HG03175 (cell line): ENCODE results near the gene WFDC10A.
"Not testable (repeated sequence)": the region's sequence is repeated elsewhere in the genome, so short reads cannot be mapped to it uniquely, and the experiment has no call there.

Source experiments
- ATAC-seq: cut with Tn5 transposase; IDR thresholded peaks from one replicate; pipeline ENCODE4 v1.9.1; 2021; ENCODE audit warnings: mild to moderate bottlenecking, moderate library complexity; ENCODE audit not compliant: unreplicated experiment

The WFDC10A gene

DNA sequence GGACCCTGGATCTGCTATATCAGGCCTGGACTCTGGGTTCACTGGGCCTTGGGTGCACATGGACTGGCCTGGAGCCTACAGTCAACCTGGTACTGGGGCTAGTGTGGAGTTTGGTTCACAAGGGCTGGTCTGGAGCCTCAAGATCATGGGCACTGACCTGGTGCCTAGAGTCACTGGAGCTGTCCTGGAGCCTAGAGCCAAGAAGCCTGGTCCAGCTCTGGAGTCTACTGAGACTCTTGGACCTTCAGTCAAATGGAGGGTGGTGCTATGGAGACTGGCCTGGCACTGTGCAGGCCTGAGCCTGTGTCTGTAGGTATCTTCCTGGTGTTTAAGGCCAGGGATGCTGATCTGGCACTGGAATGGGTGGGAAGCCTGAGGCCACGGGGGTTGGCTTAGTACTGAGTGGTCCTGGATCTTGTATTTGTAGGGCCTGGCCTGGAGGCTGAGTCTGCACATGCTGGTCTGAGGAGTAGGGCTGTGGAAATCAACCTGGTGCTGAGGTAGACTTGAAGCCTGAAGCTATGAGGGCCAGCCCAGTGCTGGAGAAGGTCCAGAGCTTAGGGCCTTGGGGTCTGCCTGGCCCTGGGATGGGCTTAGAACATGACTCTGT lies 18.0 kb downstream of the WFDC10A start:
- no peak for ATAC-seq

DNA sequence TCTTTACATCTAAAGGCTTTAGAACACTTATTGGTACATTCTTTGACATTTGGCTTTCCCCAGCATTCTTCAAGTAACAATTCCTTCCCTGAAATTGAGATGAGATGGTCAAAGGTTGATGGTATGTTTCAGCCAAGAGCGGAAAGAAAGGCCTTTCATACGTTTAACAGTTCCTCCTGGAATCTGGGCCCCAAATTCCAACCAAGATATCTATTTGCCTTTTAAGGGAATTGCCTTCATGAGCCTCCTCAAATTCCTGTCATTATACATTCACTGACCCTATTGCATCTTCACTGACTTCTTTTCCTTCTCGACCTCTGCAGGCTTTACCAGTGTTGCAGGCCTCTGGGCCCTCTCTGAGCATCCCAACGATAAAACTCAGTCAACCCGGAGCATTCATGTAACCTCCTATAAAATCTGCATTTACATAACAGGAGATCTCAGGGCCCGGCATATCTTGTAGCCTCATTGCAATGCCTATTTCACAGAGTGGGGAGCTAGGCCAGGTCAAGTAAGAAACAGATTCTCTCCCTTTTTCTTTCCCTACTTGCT lies 19.8 kb downstream of the WFDC10A start:
- ATAC-seq, result no peak

DNA sequence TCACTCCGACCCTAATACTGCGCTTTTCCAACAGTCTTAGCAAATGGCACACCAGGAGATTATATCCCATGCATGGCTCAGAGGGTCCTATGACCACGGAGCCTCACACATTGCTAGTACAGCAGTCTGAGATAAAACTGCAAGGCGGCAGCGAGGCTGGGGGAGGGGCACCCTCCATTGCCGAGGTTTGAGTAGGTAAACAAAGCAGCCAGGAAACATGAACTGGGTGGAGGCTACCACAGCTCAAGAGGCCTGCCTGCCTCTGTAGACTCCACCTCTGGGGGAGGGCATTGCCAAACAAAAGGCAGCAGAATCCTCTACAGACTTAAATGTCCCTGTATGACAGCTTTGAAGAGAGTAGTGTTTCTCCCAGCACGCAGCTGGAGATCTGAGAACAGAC lies 22.2 kb downstream of the WFDC10A start:
- ATAC-seq, result not testable (repeated sequence)

DNA sequence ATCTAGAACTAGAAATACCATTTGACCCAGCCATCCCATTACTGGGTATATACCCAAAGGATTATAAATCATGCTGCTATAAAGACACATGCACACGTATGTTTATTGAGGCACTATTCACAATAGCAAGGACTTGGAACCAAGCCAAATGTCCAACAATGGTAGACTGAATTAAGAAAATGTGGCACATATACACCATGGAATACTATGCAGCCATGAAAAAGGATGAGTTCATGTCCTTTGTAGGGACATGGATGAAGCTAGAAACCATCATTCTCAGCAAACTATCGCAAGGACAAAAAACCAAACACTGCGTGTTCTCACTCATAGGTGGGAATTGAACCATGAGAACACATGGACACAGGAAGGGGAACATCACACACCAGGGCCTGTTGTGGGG lies 27.5 kb downstream of the WFDC10A start:
- not testable (repeated sequence) for ATAC-seq

DNA sequence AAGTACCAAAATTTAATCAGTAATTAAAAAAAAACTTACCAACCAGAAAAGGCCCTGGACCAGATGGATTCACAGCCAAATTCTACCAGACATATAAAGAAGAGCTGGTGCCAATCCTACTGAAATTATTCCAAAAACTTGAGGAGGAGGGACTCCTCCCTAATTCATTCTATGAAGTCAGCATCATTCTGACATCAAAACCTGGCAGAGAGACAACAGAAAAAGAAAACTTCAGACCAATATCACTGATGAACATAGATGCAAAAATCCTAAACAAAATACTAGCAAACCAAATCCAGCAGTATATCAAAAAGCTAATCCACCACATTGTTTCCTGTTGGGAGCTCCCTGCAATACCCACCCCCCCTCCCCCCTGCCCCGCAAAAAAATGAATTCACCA lies 40.6 kb downstream of the WFDC10A start, which contains the start of gene WFDC11:
TSS of gene WFDC11 (minus strand) at position 101 of the 400 bp plus-strand sequence. CDS start 19,639 bp downstream, outside the sequence.
- no peak for ATAC-seq

DNA sequence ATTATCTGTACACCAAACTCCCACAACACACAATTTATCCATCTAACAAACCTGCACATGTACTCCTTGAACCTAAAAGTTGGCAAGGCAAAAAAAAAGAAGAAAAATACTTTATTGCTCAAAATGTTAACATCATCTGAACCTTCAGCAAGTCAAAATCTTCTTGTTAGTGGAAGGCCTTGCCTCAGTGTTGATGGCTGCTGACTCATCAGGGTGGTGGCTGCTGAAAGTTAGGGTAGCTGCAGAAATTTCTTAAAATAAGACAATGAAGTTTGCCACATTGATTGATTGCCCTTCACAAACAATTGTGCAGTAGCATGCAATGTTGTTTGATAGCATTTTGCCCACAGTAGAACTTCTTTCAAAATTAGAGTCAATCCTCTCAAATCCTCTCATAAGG lies 43.2 kb downstream of the WFDC10A start:
- ATAC-seq, result no peak

DNA sequence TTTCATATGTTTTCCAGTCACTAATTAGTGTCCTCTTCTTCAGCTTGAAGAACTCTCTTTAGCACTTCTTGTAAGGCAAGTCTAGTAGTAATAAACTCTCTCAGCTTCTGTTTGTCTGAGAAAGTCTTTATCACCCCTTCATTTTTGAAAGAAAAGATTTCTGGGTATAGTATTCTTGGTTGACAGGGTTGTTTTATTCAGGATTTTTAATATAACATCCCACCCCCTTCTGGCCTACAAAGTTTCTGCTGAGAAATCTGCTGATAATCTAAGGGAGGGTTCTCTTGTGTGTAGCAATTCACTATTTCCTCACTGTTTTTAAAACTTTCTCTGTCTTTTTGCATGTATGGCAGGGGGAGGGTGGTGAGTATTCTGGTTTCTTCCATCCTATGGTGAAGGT lies 50.1 kb downstream of the WFDC10A start:
- no peak for ATAC-seq
